Tibial nerve (tissue), 4 donors: ENCODE data around the gene PMM2.

Experiments
- CTCF ChIP-seq, 5 experiments: fragments of 200-600 bp in 3 of 5; fragments of 450-650 bp in 2 of 5; sonication (generic) in 3 of 5; IDR thresholded peaks; one replicate each; pipeline ENCODE4 v1.5.1; 2016 to 2019; ENCODE audit warnings: antibody characterized with exemption in 5 of 5, mild to moderate bottlenecking in 3 of 5, moderate library complexity in 2 of 5
- EP300 ChIP-seq, 2 donors: sonication (generic); formaldehyde crosslinking; IDR thresholded peaks; one replicate each; pipeline ENCODE4 v1.6.1; 2017; ENCODE audit warnings: antibody characterized with exemption in 2 of 2, mild to moderate bottlenecking in 1 of 2
- POLR2A ChIP-seq, 2 donors: fragments of 450-650 bp; IDR thresholded peaks; one replicate each; pipeline ENCODE4 v1.6.1; 2017; ENCODE audit warnings: antibody characterized with exemption in 2 of 2, mild to moderate bottlenecking in 2 of 2, moderate library complexity in 2 of 2

DNA sequence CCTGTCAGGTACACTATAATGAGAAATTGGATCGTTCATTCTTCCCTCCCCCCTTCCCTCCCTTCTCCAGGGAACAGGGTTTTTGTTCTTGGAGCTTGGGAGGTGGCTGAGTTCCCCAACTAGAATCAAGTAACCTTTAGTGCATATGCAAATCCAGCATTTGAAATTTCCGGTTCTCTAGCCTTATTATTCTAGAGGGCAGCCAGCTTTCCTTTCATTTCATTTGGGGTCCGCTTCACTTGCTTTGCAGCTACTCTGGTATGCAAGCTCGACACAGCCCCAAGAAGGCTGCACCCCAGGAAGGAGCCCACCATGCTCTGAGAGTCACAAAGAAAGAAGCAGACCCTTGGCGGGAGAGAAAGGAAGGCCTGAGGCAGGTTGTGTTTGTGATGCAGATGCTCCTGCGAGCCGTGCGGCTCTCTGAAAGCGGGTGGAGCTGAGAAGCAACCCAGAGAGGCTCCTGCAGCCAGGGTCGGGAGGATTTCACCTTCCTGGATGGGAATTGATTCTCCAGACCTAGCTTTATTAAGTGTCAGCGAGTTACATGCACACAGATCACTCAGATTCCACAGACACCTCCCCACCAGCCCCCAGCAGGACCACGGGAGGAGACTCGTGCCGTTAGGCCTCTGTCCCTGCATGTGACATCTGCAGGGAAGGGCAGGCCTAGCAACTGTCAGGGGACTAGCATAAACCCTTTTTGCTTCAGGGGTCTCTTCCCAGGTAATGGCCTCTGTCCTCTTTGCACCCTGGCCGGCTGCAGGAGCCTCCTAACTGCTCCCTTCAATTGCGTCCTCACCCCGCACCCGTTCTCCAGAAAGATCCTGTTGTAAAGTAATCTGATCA, 34.5 kb downstream of the PMM2 start:
- TF ChIP-seq CTCF (IDR thresholded peaks at IDR 0.05), result no peak
- TF ChIP-seq EP300 (IDR thresholded peaks at IDR 0.05), result no peak
- TF ChIP-seq POLR2A (IDR thresholded peaks at IDR 0.05), result no peak
